Fibroblast of pulmonary artery (primary cell): ENCODE data around the gene RAB20.
A peak's percentile ranks its signal among the peaks of the same experiment; 100 is the strongest.
"Not testable (repeated sequence)": the region's sequence is repeated elsewhere in the genome, so short reads cannot be mapped to it uniquely, and the experiment has no call there.

ENCODE experiments used
- DNase-seq: peaks from one replicate; pipeline ENCODE4 v3.0.0-alpha.2; 2010; ENCODE audit warnings: low read depth
- H3K4me3 ChIP-seq: replicated peaks from 2 replicates; pipeline ENCODE4 v1.5.1; 2011; ENCODE audit warnings: low read depth, mild to moderate bottlenecking, control low read depth, low read length, moderate library complexity
- CTCF ChIP-seq: IDR thresholded peaks from 2 replicates; pipeline ENCODE4 v1.5.1; 2011; ENCODE audit warnings: mild to moderate bottlenecking, control low read depth, low read length, inconsistent platforms; ENCODE audit errors: missing control alignments

RAB20 gene

GRCh38 chr13:110575322-110576069, 14.0 kb upstream of the RAB20 start:
- no peak overlapping the region for H3K4me3 ChIP-seq
- peak; percentile 21 for DNase-seq
- TF ChIP-seq CTCF = no peak

- no peak overlapping the region for H3K4me3 ChIP-seq
- no peak for DNase-seq
- no peak for TF ChIP-seq CTCF
Measured at GRCh38 chr13:110574161-110574560, 12.6 kb upstream of the RAB20 start.

GRCh38 chr13:110572778-110573118, 11.2 kb upstream of the RAB20 start:
- no peak for DNase-seq
- no peak overlapping the region for H3K4me3 ChIP-seq
- TF ChIP-seq CTCF = no peak

GRCh38 chr13:110571896-110572777, 10.6 kb upstream of the RAB20 start:
- DNase-seq = no peak
- TF ChIP-seq CTCF = no peak
- H3K4me3 ChIP-seq = no peak overlapping the region

GRCh38 chr13:110570886-110571285, 9.4 kb upstream of the RAB20 start:
- H3K4me3 ChIP-seq = no peak overlapping the region
- no peak for DNase-seq
- no peak for TF ChIP-seq CTCF

GRCh38 chr13:110569962-110570361, 8.4 kb upstream of the RAB20 start:
- not testable (repeated sequence) for DNase-seq, H3K4me3 ChIP-seq

- no peak for TF ChIP-seq CTCF
- no peak for DNase-seq
- no peak overlapping the region for H3K4me3 ChIP-seq
Measured at GRCh38 chr13:110568612-110569011, 7.1 kb upstream of the RAB20 start.
